A549 (cell line): ENCODE results near the gene LMTK3. TPM values are rescaled to one million over a fixed set of nuclear protein-coding genes. Genes with fewer than 3 reads are reported as not detected.
A peak's percentile ranks its signal among the peaks of the same experiment; 100 is the strongest.

Experiments used
- ATAC-seq, 2 experiments: fragments of 200-7000 bp in 1 of 2; fragments of >200 bp in 1 of 2; cut with Nextera tagmentation in 1 of 2; cut with Tn5 transposase in 1 of 2; 3 replicates each; pipeline versions ENCODE4 v1.8.0 to v1.9.1; 2018 to 2020; ENCODE audit warnings: mild to moderate bottlenecking in 1 of 2, moderate library complexity in 1 of 2
- CTCF ChIA-PET: fragments of 300-600 bp; sonication (Branson Sonifier 250); formaldehyde crosslinking; extraction: SDS; loops from one replicate; lab custom pipeline; 2021; ENCODE audit warnings: antibody characterized with exemption, inconsistent platforms; lab: Yijun Ruan, JAX
- POLR2A ChIA-PET: fragments of 350-600 bp; formaldehyde crosslinking; extraction: SDS; loops from one replicate; lab custom pipeline; 2021; ENCODE audit warnings: antibody characterized with exemption, inconsistent platforms; lab: Yijun Ruan, JAX
- DNase-seq, 2 experiments: peaks; one replicate each; pipeline versions ENCODE4 v3.0.0 to v3.0.0-alpha.2; 2011 to 2016; ENCODE audit warnings: low read depth in 1 of 2, low spot score in 1 of 2
- FAIRE-seq: peaks from 2 replicates; lab custom pipeline; 2011; peaks lifted over from hg19 to GRCh38; lab: Jason Lieb, UNC
- H3K27ac ChIP-seq, 2 experiments: fragments of >200 bp; sonication (Bioruptor Twin); formaldehyde crosslinking; 3 replicates each; pipeline ENCODE4 v1.5.1; 2016 to 2017
- H3K4me1 ChIP-seq: fragments of >200 bp; sonication (Bioruptor Twin); formaldehyde crosslinking; 3 replicates; pipeline ENCODE4 v1.6.1; 2016
- H3K4me2 ChIP-seq: fragments of >200 bp; sonication (Bioruptor Twin); formaldehyde crosslinking; 3 replicates; pipeline ENCODE4 v1.6.1; 2016
- H3K4me3 ChIP-seq: fragments of >200 bp; sonication (Bioruptor Twin); formaldehyde crosslinking; 3 replicates; pipeline ENCODE4 v1.5.1; 2016
- H3K9me3 ChIP-seq: fragments of >200 bp; sonication (Bioruptor Twin); formaldehyde crosslinking; 3 replicates; pipeline ENCODE4 v1.6.1; 2016
- BCL3 ChIP-seq: fragments of >200 bp; sonication (Bioruptor Twin); formaldehyde crosslinking; IDR thresholded peaks from 3 replicates; pipeline ENCODE4 v1.6.1; 2016
- BHLHE40 ChIP-seq: IDR thresholded peaks from 2 replicates; pipeline ENCODE4 v1.6.1; 2012; ENCODE audit warnings: low read depth, low read length, inconsistent platforms
- CBX8 ChIP-seq: fragments of 200-600 bp; sonication (generic); IDR thresholded peaks from 2 replicates; pipeline ENCODE4 v1.6.1; 2016
- CHD2 ChIP-seq: fragments of 150-350 bp; IDR thresholded peaks from 2 replicates; pipeline ENCODE4 v1.6.1; 2014; ENCODE audit warnings: low read length; ENCODE audit not compliant: partially characterized antibody
- CHD4 ChIP-seq: fragments of 200-600 bp; sonication (generic); IDR thresholded peaks from 2 replicates; pipeline ENCODE4 v1.6.1; 2016; ENCODE audit warnings: antibody characterized with exemption, mild to moderate bottlenecking, borderline replicate concordance
- ESRRA ChIP-seq: fragments of 150-350 bp; IDR thresholded peaks from 2 replicates; pipeline ENCODE4 v1.6.1; 2014; ENCODE audit warnings: mild to moderate bottlenecking, low read length, borderline replicate concordance
- FOSB ChIP-seq: fragments of 250-450 bp; sonication (Bioruptor Pico); IDR thresholded peaks from 2 replicates; pipeline ENCODE4 v1.5.0; 2020; ENCODE audit warnings: mild to moderate bottlenecking, moderate library complexity
- FOXS1 ChIP-seq: fragments of 250-450 bp; sonication (Bioruptor Pico); IDR thresholded peaks from 2 replicates; pipeline ENCODE4 v1.5.0; 2020; ENCODE audit warnings: mild to moderate bottlenecking, moderate library complexity
- GATA3 ChIP-seq: IDR thresholded peaks from 2 replicates; pipeline ENCODE4 v1.6.1; 2012; ENCODE audit warnings: borderline replicate concordance
- HDAC2 ChIP-seq: fragments of 200-600 bp; sonication (generic); IDR thresholded peaks from 2 replicates; pipeline ENCODE4 v1.6.1; 2016
- HEYL ChIP-seq: fragments of 250-450 bp; sonication (Bioruptor Pico); IDR thresholded peaks from 2 replicates; pipeline ENCODE4 v1.8.0; 2021; ENCODE audit warnings: mild to moderate bottlenecking, moderate library complexity
- JUN ChIP-seq, 2 experiments: fragments of >200 bp; sonication (Bioruptor Twin); formaldehyde crosslinking; IDR thresholded peaks; 2 replicates in 1 of 2; 3 replicates in 1 of 2; pipeline ENCODE4 v1.6.1; 2016 to 2017
- KDM1A ChIP-seq: fragments of 200-600 bp; sonication (generic); IDR thresholded peaks from 2 replicates; pipeline ENCODE4 v1.6.1; 2016; ENCODE audit warnings: low read depth, mild to moderate bottlenecking
- KDM5A ChIP-seq: fragments of 200-600 bp; sonication (generic); IDR thresholded peaks from 2 replicates; pipeline ENCODE4 v1.6.1; 2016; ENCODE audit warnings: antibody characterized with exemption, mild to moderate bottlenecking
- MAFK ChIP-seq: fragments of 450-650 bp; IDR thresholded peaks from 2 replicates; pipeline ENCODE4 v1.6.1; 2014; ENCODE audit not compliant: partially characterized antibody
- MAZ ChIP-seq: fragments of 150-350 bp; IDR thresholded peaks from 2 replicates; pipeline ENCODE4 v1.6.1; 2014; ENCODE audit warnings: antibody characterized with exemption, low read depth, low read length, borderline replicate concordance
- MYC ChIP-seq: IDR thresholded peaks from 2 replicates; pipeline ENCODE4 v1.6.1; 2012; ENCODE audit warnings: mild to moderate bottlenecking, inconsistent platforms, low read length, improper control_type of control experiment, borderline replicate concordance
- NPAS2 ChIP-seq: fragments of 250-450 bp; sonication (Bioruptor Pico); IDR thresholded peaks from 2 replicates; pipeline ENCODE4 v1.8.0; 2022; ENCODE audit warnings: mild to moderate bottlenecking, moderate library complexity, borderline replicate concordance
- PBX3 ChIP-seq: IDR thresholded peaks from 2 replicates; pipeline ENCODE4 v1.6.1; 2012
- PHF8 ChIP-seq: fragments of 200-600 bp; sonication (generic); IDR thresholded peaks from 2 replicates; pipeline ENCODE4 v1.6.1; 2016; ENCODE audit warnings: low read depth, mild to moderate bottlenecking, antibody characterized with exemption, moderate library complexity, borderline replicate concordance
- POLR2A ChIP-seq: IDR thresholded peaks from 2 replicates; pipeline ENCODE4 v1.6.1; 2012; ENCODE audit warnings: mild to moderate bottlenecking, low read length
- RAD21 ChIP-seq, 2 experiments: fragments of >200 bp in 1 of 2; sonication (Bioruptor Twin) in 1 of 2; formaldehyde crosslinking in 1 of 2; IDR thresholded peaks in 1 of 2; conservative IDR thresholded peaks in 1 of 2; 2 replicates in 1 of 2; 3 replicates in 1 of 2; pipeline ENCODE4 v1.6.1; 2012 to 2018; ENCODE audit warnings: inconsistent platforms in 1 of 2
- RCOR1 ChIP-seq: fragments of 150-350 bp; IDR thresholded peaks from 2 replicates; pipeline ENCODE4 v1.6.1; 2014; ENCODE audit warnings: antibody characterized with exemption, low read length, low read depth
- RFX5 ChIP-seq: fragments of 450-650 bp; IDR thresholded peaks from 2 replicates; pipeline ENCODE4 v1.7.1; 2014; ENCODE audit warnings: antibody characterized with exemption, mild to moderate bottlenecking, moderate library complexity
- RNF2 ChIP-seq: fragments of 200-600 bp; sonication (generic); IDR thresholded peaks from 2 replicates; pipeline ENCODE4 v1.6.1; 2016; ENCODE audit warnings: low read depth, mild to moderate bottlenecking, antibody characterized with exemption, moderate library complexity, borderline replicate concordance
- SMC3 ChIP-seq: fragments of >200 bp; sonication (Bioruptor Twin); formaldehyde crosslinking; IDR thresholded peaks from 3 replicates; pipeline ENCODE4 v1.6.1; 2018; ENCODE audit warnings: inconsistent platforms
- USF2 ChIP-seq: fragments of 450-650 bp; IDR thresholded peaks from 2 replicates; pipeline ENCODE4 v1.6.1; 2014; ENCODE audit warnings: antibody characterized with exemption
- ZC3H11A ChIP-seq: fragments of 450-650 bp; IDR thresholded peaks from 2 replicates; pipeline ENCODE4 v1.6.1; 2014; ENCODE audit warnings: antibody characterized with exemption, mild to moderate bottlenecking
- ZNF302 ChIP-seq: fragments of 250-450 bp; sonication (Bioruptor Pico); IDR thresholded peaks from 2 replicates; pipeline ENCODE4 v1.9.0; 2021; ENCODE audit warnings: inconsistent platforms, mild to moderate bottlenecking, moderate library complexity
- ZSCAN20 ChIP-seq: fragments of 250-450 bp; sonication (Bioruptor Pico); IDR thresholded peaks from 2 replicates; pipeline ENCODE4 v1.8.0; 2022; ENCODE audit warnings: mild to moderate bottlenecking, moderate library complexity
- WGBS: methylation state at CpG from one replicate; pipeline ENCODE4 v1.1.6; 2017; ENCODE audit errors: missing lambda C conversion rate; 5-methylcytosine and 5-hydroxymethylcytosine counted together
- polyA plus RNA-seq, 4 experiments: library from polyadenylated mRNA; depleted of rRNA in 3 of 4; stranded (reverse); fragments of >200 nt; fragmentation: RNase III in 1 of 4; extraction: RNeasy Plus Mini Kit Qiagen cat#74134 plus additional on column Dnase treatment in 1 of 4; gene quantifications; 2 replicates in 3 of 4; 3 replicates in 1 of 4; pipeline ENCODE4 v1.2.3, GENCODE V29; 2011 to 2017
- TF ChIP-seq, protein P1 (sequence below): IDR thresholded peaks from 2 replicates; pipeline ENCODE4 v1.6.1; 2012; ENCODE audit warnings: low read depth, borderline replicate concordance
- TF ChIP-seq, protein P2 (sequence below): fragments of 250-450 bp; sonication (Bioruptor Pico); IDR thresholded peaks from 2 replicates; pipeline ENCODE4 v1.5.0; 2021; ENCODE audit warnings: mild to moderate bottlenecking, moderate library complexity, borderline replicate concordance
- TF ChIP-seq, protein P3 (sequence below): IDR thresholded peaks from 2 replicates; pipeline ENCODE4 v1.6.1; 2012
- TF ChIP-seq, protein P4 (sequence below): fragments of >200 bp; sonication (Bioruptor Twin); formaldehyde crosslinking; IDR thresholded peaks from 2 replicates; pipeline ENCODE4 v1.6.1; 2016

Gene LMTK3
- polyA plus RNA-seq, 2 of the 4 experiments (the other 2 are of a cell fraction), result 0.62 to 6.1 TPM

- Histone ChIP-seq H3K27ac (peak overlapping the region; percentile 92 to 93), H3K9me3 (no peaks in the 10 kb centered on the region), H3K4me3 (peak overlapping the region; percentile 59), H3K4me1 (peaks cover 34% of the 10 kb centered on the region), H3K4me2 (peak overlapping the region; percentile 86)
- TF ChIP-seq RAD21 (conservative IDR thresholded peaks at IDR 0.05 in 1 of 2, IDR thresholded peaks at IDR 0.05 in 1 of 2), result peak; percentile 2 to 45; a peak in 4 of 5 replicates
- no peak for TF ChIP-seq MYC
- no peak for TF ChIP-seq CBX8
- TF ChIP-seq, protein P1, sequence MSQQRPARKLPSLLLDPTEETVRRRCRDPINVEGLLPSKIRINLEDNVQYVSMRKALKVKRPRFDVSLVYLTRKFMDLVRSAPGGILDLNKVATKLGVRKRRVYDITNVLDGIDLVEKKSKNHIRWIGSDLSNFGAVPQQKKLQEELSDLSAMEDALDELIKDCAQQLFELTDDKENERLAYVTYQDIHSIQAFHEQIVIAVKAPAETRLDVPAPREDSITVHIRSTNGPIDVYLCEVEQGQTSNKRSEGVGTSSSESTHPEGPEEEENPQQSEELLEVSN, result peak; percentile 63; the same call in 1 of the 2 replicates
- TF ChIP-seq KDM1A, result peak; percentile 96
- peak; percentile 93 for TF ChIP-seq CHD4
- TF ChIP-seq JUN (IDR thresholded peaks at IDR 0.05), result peak; percentile 81 to 90
- TF ChIP-seq SMC3, result peak; percentile 30; the same call in 1 of the 3 replicates
- TF ChIP-seq, protein P2, sequence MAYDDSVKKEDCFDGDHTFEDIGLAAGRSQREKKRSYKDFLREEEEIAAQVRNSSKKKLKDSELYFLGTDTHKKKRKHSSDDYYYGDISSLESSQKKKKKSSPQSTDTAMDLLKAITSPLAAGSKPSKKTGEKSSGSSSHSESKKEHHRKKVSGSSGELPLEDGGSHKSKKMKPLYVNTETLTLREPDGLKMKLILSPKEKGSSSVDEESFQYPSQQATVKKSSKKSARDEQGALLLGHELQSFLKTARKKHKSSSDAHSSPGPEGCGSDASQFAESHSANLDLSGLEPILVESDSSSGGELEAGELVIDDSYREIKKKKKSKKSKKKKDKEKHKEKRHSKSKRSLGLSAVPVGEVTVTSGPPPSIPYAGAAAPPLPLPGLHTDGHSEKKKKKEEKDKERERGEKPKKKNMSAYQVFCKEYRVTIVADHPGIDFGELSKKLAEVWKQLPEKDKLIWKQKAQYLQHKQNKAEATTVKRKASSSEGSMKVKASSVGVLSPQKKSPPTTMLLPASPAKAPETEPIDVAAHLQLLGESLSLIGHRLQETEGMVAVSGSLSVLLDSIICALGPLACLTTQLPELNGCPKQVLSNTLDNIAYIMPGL (CRISPR knock-in tag), result no peak
- no peak for TF ChIP-seq FOSB (CRISPR knock-in tag)
- TF ChIP-seq NPAS2 (CRISPR knock-in tag), result no peak
- 0 out of 2 replicates have a peak, but pooled peaks have one; percentile 2 for TF ChIP-seq BHLHE40
- TF ChIP-seq RNF2, result no peak
- TF ChIP-seq HDAC2, result peak; percentile 87
- TF ChIP-seq ZSCAN20, result no peak
- TF ChIP-seq, protein P3, sequence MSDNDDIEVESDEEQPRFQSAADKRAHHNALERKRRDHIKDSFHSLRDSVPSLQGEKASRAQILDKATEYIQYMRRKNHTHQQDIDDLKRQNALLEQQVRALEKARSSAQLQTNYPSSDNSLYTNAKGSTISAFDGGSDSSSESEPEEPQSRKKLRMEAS, result peak; percentile 72
- peak; percentile 48 for TF ChIP-seq POLR2A
- peak; percentile 38; the same call in 1 of the 2 replicates for TF ChIP-seq USF2
- 0 out of 3 replicates have a peak, but pooled peaks have one; percentile 61 for TF ChIP-seq BCL3
- TF ChIP-seq ESRRA, result no peak
- peak; percentile 47; the same call in 1 of the 2 replicates for TF ChIP-seq FOXS1 (CRISPR knock-in tag)
- 0 out of 2 replicates have a peak, but pooled peaks have one; percentile 39 for TF ChIP-seq MAZ
- TF ChIP-seq, protein P4, sequence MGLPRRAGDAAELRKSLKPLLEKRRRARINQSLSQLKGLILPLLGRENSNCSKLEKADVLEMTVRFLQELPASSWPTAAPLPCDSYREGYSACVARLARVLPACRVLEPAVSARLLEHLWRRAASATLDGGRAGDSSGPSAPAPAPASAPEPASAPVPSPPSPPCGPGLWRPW, result no peak
- 0 out of 2 replicates have a peak, but pooled peaks have one; percentile 66 for TF ChIP-seq HEYL (CRISPR knock-in tag)
- TF ChIP-seq ZNF302 (CRISPR knock-in tag), result no peak
- TF ChIP-seq ZC3H11A, result no peak
- no peak for TF ChIP-seq KDM5A
- 0 out of 2 replicates have a peak, but pooled peaks have one; percentile 38 for TF ChIP-seq PBX3
- no peak for TF ChIP-seq RFX5
- TF ChIP-seq PHF8, result no peak
- no peak for TF ChIP-seq GATA3
- peak; percentile 89; the same call in 1 of the 2 replicates for TF ChIP-seq RCOR1
- TF ChIP-seq MAFK, result peak; percentile 42
- TF ChIP-seq CHD2, result peak; percentile 66
- DNase-seq (peak; percentile 92 to 94), FAIRE-seq (no peak), ATAC-seq (peak; percentile 76 to 86)
- 5% methylated on average over 27 of the region's 54 CpGs for WGBS
- ChIA-PET POLR2A (interaction anchor here (0.6 to 1.7 kb wide), 10 partner anchors 8 to 106 kb away, joined by 3 to 16 read pairs (median 5); partner anchors contain the start of gene SPHK2), CTCF (interaction anchor here (0.6 to 10.2 kb wide), 11 partner anchors 8 to 243 kb away, joined by 3 to 101 read pairs (median 6); partner anchors contain the start of gene KDELR1)
Observed at GRCh38 chr19:48513289-48514122, 1.9 kb upstream of the LMTK3 start.
